ENCODE measurements around the gene E2F1.

GRCh38 chr20:33733654-33734576, 47.7 kb upstream of the E2F1 start:
- TF ChIP-seq CTCF (IDR thresholded peaks at IDR 0.05; ENCODE audit: borderline replicate concordance, extremely low read depth, low read length, poor library complexity, severe bottlenecking) (no peak), EZH2 (IDR thresholded peaks at IDR 0.05; ENCODE audit: borderline replicate concordance, low read depth, low read length, severe bottlenecking) (no peak)

All from DND-41 (cell line).